ENCODE measurements around the gene B4GALNT4. TPM values are rescaled to one million over a fixed set of nuclear protein-coding genes. Genes with fewer than 3 reads are reported as not detected.
A peak's percentile ranks its signal among the peaks of the same experiment; 100 is the strongest.
"Not testable (repeated sequence)": the region's sequence is repeated elsewhere in the genome, so short reads cannot be mapped to it uniquely, and the experiment has no call there.

Gene B4GALNT4
- total RNA-seq, 1 donor from 2014 or later, result 39.1 TPM

DNA sequence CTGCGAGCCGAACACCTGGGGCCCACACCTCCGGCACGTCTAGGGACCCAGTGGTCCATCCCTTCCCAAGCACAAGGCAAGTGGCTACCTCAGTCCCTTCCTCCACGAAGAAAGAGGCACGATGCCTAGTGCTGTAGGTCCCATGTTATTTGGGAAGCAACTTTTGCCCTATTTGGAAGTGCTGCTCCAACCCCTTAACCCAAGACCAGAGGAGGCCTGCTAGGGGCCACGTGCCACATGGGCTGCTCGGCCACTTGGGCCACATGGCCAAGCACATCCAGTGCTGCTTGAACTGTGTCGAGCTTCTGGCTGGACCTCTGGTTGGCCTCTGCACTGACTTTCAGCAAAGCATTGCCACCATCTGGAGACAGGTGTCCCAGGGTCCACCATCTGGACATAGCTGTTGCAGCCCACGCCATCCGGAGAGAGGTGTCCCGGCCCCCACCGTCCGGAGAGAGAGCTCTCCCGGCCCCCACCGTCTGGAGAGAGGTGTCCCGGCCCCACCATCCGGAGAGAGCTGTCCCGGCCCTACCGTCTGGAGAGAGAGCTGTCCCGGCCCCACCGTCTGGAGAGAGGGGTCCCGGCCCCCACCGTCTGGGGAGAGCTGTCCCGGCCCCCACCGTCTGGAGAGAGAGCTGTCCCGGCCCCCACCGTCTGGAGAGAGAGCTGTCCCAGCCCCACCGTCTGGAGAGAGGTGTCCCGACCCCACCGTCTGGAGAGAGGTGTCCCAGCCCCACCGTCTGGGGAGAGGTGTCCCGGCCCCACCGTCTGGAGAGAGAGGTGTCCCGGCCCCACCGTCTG is 6.5 kb upstream of the B4GALNT4 start:
- Mint-ChIP-seq H3K9me3 (ENCODE audit: low read depth) (peaks cover 6% of the 10 kb centered on the region), H3K27ac (ENCODE audit: unreplicated experiment) (no peak overlapping the region), H3K36me3 (ENCODE audit: low read depth) (peaks cover 2% of the 10 kb centered on the region), H3K4me1 (ENCODE audit: low read depth) (peaks cover under 1% of the 10 kb centered on the region), H3K27me3 (ENCODE audit: low read depth) (peaks cover 6% of the 10 kb centered on the region), H3K4me3 (ENCODE audit: unreplicated experiment) (no peak overlapping the region)
- TF ChIP-seq, protein P1, sequence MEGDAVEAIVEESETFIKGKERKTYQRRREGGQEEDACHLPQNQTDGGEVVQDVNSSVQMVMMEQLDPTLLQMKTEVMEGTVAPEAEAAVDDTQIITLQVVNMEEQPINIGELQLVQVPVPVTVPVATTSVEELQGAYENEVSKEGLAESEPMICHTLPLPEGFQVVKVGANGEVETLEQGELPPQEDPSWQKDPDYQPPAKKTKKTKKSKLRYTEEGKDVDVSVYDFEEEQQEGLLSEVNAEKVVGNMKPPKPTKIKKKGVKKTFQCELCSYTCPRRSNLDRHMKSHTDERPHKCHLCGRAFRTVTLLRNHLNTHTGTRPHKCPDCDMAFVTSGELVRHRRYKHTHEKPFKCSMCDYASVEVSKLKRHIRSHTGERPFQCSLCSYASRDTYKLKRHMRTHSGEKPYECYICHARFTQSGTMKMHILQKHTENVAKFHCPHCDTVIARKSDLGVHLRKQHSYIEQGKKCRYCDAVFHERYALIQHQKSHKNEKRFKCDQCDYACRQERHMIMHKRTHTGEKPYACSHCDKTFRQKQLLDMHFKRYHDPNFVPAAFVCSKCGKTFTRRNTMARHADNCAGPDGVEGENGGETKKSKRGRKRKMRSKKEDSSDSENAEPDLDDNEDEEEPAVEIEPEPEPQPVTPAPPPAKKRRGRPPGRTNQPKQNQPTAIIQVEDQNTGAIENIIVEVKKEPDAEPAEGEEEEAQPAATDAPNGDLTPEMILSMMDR (IDR thresholded peaks at IDR 0.05), result no peak
- peak; percentile 74 for DNase-seq (ENCODE audit: low spot score)

DNA sequence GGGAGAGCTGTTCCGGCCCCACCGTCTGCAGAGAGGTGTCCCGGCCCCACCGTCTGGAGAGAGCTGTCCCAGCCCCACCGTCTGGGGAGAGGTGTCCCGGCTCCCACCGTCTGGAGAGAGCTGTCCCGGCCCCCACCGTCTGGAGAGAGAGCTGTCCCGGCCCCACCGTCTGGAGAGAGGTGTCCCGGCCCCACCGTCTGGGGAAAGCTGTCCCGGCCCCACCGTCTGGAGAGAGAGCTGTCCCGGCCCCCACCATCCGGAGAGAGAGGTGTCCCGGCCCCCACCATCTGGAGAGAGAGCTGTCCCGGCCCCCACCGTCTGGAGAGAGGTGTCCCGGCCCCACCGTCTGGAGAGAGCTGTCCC is 5.9 kb upstream of the B4GALNT4 start:
- H3K4me3 Mint-ChIP-seq (ENCODE audit: unreplicated experiment); H3K4me1 Mint-ChIP-seq (ENCODE audit: low read depth); H3K27ac Mint-ChIP-seq (ENCODE audit: unreplicated experiment); H3K27me3 Mint-ChIP-seq (ENCODE audit: low read depth); H3K9me3 Mint-ChIP-seq (ENCODE audit: low read depth); H3K36me3 Mint-ChIP-seq (ENCODE audit: low read depth): not testable (repeated sequence)
- DNase-seq (ENCODE audit: low spot score), result peak; percentile 68

GRCh38 chr11:363948-364761 is 5.1 kb upstream of the B4GALNT4 start:
- DNase-seq (ENCODE audit: low spot score), result peak; percentile 93
- TF ChIP-seq, protein P1 (IDR thresholded peaks at IDR 0.05), result peak; percentile 70
- Mint-ChIP-seq H3K9me3 (ENCODE audit: low read depth) (peaks cover 6% of the 10 kb centered on the region), H3K4me1 (ENCODE audit: low read depth) (peaks cover 9% of the 10 kb centered on the region), H3K27ac (ENCODE audit: unreplicated experiment) (no peak overlapping the region), H3K36me3 (ENCODE audit: low read depth) (peaks cover 2% of the 10 kb centered on the region), H3K27me3 (ENCODE audit: low read depth) (peaks cover 6% of the 10 kb centered on the region), H3K4me3 (ENCODE audit: unreplicated experiment) (no peak overlapping the region)

GRCh38 chr11:364991-365725 is 4.1 kb upstream of the B4GALNT4 start:
- Mint-ChIP-seq H3K36me3 (ENCODE audit: low read depth) (peaks cover 2% of the 10 kb centered on the region), H3K27ac (ENCODE audit: unreplicated experiment) (no peak overlapping the region), H3K4me1 (ENCODE audit: low read depth) (peaks cover 11% of the 10 kb centered on the region), H3K4me3 (ENCODE audit: unreplicated experiment) (no peak overlapping the region), H3K9me3 (ENCODE audit: low read depth) (peaks cover 6% of the 10 kb centered on the region), H3K27me3 (ENCODE audit: low read depth) (peaks cover 4% of the 10 kb centered on the region)
- peak; percentile 64 for DNase-seq (ENCODE audit: low spot score)
- TF ChIP-seq, protein P1 (IDR thresholded peaks at IDR 0.05), result no peak

DNA sequence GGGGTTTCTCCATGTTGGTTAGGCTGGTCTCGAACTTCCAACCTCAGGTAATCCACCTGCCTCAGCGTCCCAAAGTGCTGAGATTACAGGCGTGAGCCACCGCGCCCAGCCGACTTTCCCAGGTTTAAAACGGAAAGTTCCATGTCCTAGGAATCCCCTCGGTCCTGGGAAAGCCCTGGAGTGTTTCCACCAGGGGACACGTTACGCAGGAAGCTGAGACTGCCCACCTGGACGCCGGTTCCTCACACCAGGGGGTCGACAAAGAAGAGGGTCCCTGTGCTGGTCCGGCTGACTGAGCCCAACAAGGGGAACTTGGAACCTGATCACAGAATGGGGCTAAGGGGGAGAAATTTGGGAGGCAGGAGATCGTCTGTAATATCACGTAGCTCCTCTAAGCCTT is 3.5 kb upstream of the B4GALNT4 start:
- peaks cover 2% of the 10 kb centered on the region for H3K36me3 Mint-ChIP-seq (ENCODE audit: low read depth)
- H3K27me3 Mint-ChIP-seq (ENCODE audit: low read depth), result peaks cover 4% of the 10 kb centered on the region
- peaks cover 6% of the 10 kb centered on the region for H3K9me3 Mint-ChIP-seq (ENCODE audit: low read depth)
- H3K27ac Mint-ChIP-seq (ENCODE audit: unreplicated experiment), result no peak overlapping the region
- H3K4me1 Mint-ChIP-seq (ENCODE audit: low read depth), result peaks cover 18% of the 10 kb centered on the region
- H3K4me3 Mint-ChIP-seq (ENCODE audit: unreplicated experiment), result no peak overlapping the region
- TF ChIP-seq, protein P1 (IDR thresholded peaks at IDR 0.05), result no peak
- no peak for DNase-seq (ENCODE audit: low spot score)
